ENCODE measurements around the gene IFI44L.

DNA sequence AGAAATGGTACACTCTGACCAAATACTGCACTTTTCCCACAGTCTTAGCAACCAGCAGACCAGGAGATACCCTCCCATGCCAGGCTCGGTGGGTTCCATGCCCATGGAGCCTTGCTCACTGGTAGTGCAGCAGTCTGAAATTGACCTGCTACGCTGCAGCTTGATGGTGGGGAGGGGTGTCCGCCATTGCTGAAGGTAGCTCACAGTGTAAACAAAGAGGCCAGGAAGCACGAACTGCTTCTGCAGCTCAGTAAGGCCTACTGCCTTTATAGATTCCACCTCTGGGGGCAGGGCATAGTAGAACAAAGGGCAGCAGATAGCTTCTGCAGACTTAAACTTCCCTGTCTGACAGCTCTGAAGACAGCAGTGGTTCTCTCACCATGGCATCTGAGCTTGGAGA, 12.3 kb upstream of the IFI44L start:
- TF ChIP-seq, protein P1, sequence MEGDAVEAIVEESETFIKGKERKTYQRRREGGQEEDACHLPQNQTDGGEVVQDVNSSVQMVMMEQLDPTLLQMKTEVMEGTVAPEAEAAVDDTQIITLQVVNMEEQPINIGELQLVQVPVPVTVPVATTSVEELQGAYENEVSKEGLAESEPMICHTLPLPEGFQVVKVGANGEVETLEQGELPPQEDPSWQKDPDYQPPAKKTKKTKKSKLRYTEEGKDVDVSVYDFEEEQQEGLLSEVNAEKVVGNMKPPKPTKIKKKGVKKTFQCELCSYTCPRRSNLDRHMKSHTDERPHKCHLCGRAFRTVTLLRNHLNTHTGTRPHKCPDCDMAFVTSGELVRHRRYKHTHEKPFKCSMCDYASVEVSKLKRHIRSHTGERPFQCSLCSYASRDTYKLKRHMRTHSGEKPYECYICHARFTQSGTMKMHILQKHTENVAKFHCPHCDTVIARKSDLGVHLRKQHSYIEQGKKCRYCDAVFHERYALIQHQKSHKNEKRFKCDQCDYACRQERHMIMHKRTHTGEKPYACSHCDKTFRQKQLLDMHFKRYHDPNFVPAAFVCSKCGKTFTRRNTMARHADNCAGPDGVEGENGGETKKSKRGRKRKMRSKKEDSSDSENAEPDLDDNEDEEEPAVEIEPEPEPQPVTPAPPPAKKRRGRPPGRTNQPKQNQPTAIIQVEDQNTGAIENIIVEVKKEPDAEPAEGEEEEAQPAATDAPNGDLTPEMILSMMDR (IDR thresholded peaks at IDR 0.05): no peak
- TF ChIP-seq POLR2A (IDR thresholded peaks at IDR 0.05): no peak
